Trophoblast cell (in vitro differentiated cells and primary cell): ENCODE results near the gene ATF7.

Experiments
- DNase-seq, 2 donors: peaks; one replicate each; pipeline ENCODE4 v3.0.0-alpha.2; 2016
- H2AFZ ChIP-seq: 2 replicates; pipeline ENCODE4 v1.6.1; 2013; ENCODE audit warnings: low read length, moderate library complexity, mild to moderate bottlenecking; ENCODE audit not compliant: insufficient read depth, poor library complexity
- H2AK5ac ChIP-seq: 2 replicates; pipeline ENCODE4 v1.6.1; 2013; ENCODE audit warnings: mild to moderate bottlenecking, low read length
- H2BK120ac ChIP-seq: 2 replicates; pipeline ENCODE4 v1.6.1; 2013; ENCODE audit warnings: low read length, mild to moderate bottlenecking, moderate library complexity; ENCODE audit not compliant: insufficient read depth, poor library complexity
- H2BK12ac ChIP-seq: 2 replicates; pipeline ENCODE4 v1.6.1; 2013; ENCODE audit warnings: mild to moderate bottlenecking, low read length, moderate library complexity
- H2BK5ac ChIP-seq: 2 replicates; pipeline ENCODE4 v1.6.1; 2013; ENCODE audit warnings: low read length, low read depth, moderate library complexity, mild to moderate bottlenecking; ENCODE audit not compliant: poor library complexity
- H3K14ac ChIP-seq: 2 replicates; pipeline ENCODE4 v1.6.1; 2013; ENCODE audit warnings: mild to moderate bottlenecking, low read length
- H3K18ac ChIP-seq: 2 replicates; pipeline ENCODE4 v1.6.1; 2013; ENCODE audit warnings: mild to moderate bottlenecking, low read length
- H3K23ac ChIP-seq: 2 replicates; pipeline ENCODE4 v1.6.1; 2013; ENCODE audit warnings: low read length
- H3K27ac ChIP-seq: 2 replicates; pipeline ENCODE4 v1.5.1; 2013; ENCODE audit warnings: low read depth, mild to moderate bottlenecking, inconsistent platforms, low read length, moderate library complexity
- H3K27me3 ChIP-seq: 2 replicates; pipeline ENCODE4 v1.6.1; 2013; ENCODE audit warnings: inconsistent platforms, mild to moderate bottlenecking, low read length, moderate library complexity; ENCODE audit not compliant: insufficient read depth
- H3K36me3 ChIP-seq, 2 experiments: 1 replicate in 1 of 2; 2 replicates in 1 of 2; pipeline ENCODE4 v1.6.1; 2013; ENCODE audit warnings: low read length in 2 of 2, mild to moderate bottlenecking in 2 of 2, moderate library complexity in 1 of 2; ENCODE audit not compliant: insufficient read depth in 2 of 2, control insufficient read depth in 1 of 2
- H3K4ac ChIP-seq: 2 replicates; pipeline ENCODE4 v1.6.1; 2013; ENCODE audit warnings: low read depth, mild to moderate bottlenecking, low read length, moderate library complexity
- H3K4me1 ChIP-seq, 2 experiments: 1 replicate in 1 of 2; 2 replicates in 1 of 2; pipeline ENCODE4 v1.6.1; 2013; ENCODE audit warnings: low read length in 2 of 2, mild to moderate bottlenecking in 2 of 2, moderate library complexity in 1 of 2; ENCODE audit not compliant: insufficient read depth in 2 of 2, control insufficient read depth in 1 of 2
- H3K4me2 ChIP-seq: 2 replicates; pipeline ENCODE4 v1.6.1; 2013; ENCODE audit warnings: inconsistent platforms, mild to moderate bottlenecking, low read length, moderate library complexity
- H3K4me3 ChIP-seq: 2 replicates; pipeline ENCODE4 v1.5.1; 2013; ENCODE audit warnings: mild to moderate bottlenecking, low read depth, low read length, inconsistent platforms
- H3K79me1 ChIP-seq: one replicate; pipeline ENCODE4 v1.6.1; 2013; ENCODE audit warnings: low read length
- H3K79me2 ChIP-seq: 2 replicates; pipeline ENCODE4 v1.6.1; 2013; ENCODE audit warnings: low read length, mild to moderate bottlenecking; ENCODE audit not compliant: control insufficient read depth, insufficient read depth, poor library complexity
- H3K9ac ChIP-seq: 2 replicates; pipeline ENCODE4 v1.6.1; 2013; ENCODE audit warnings: mild to moderate bottlenecking, low read length
- H3K9me3 ChIP-seq: 2 replicates; pipeline ENCODE4 v1.6.1; 2013; ENCODE audit warnings: low read depth, mild to moderate bottlenecking, control low read depth, inconsistent platforms, low read length; ENCODE audit not compliant: insufficient read depth
- H4K12ac ChIP-seq: 2 replicates; pipeline ENCODE4 v1.6.1; 2013; ENCODE audit warnings: low read depth, mild to moderate bottlenecking, low read length, moderate library complexity
- H4K8ac ChIP-seq: 2 replicates; pipeline ENCODE4 v1.6.1; 2013; ENCODE audit warnings: low read depth, mild to moderate bottlenecking, low read length, moderate library complexity
- H4K91ac ChIP-seq: one replicate; pipeline ENCODE4 v1.6.1; 2013; ENCODE audit warnings: low read depth, mild to moderate bottlenecking, low read length, moderate library complexity
- WGBS: extraction: QIAGEN DNeasy Blood & Tissue Kit; methylation state at CpG from one replicate; pipeline ENCODE4 v1.1.7; 2013; ENCODE audit warnings: missing lambda C conversion rate; ENCODE audit not compliant: insufficient read length, insufficient coverage; ENCODE audit errors: extremely low coverage; 5-methylcytosine and 5-hydroxymethylcytosine counted together

Gene ATF7

DNA sequence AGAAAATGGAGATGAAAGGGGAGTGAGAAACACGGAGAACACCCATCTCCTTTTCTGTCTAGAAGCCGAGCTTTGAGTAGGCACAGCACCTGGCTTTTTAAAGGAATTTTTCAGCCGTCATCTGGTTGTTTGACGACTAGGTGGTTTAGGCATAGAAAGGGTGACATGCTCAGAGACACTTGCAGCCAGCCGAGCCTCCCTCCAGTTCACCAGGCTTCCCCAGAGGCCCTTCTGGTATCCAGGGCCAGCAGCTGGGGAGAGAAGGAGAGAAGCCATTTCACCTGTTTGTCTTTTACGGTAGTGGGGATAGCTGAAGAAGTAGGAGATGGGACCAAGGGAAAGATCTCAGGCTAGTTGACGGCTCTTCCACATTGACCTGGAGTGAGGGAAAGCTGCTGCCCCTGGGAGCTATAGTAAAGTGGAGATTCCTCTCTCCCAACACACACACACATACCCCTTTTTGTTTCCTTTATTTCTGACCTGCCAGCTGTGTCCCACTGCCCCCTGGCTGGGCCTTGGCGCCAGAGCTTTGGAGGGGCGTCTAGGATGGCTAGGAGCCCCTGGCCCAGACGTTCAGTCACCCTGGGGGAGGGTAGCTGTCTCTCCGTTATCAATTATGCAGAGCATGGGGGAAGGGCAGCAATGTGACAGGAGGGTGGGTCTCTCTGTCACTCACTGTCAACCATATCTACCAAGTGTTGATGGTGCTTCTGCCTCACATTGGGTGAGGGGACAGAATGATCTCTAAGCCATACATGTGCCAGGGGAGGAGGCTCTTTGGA is 132.4 kb downstream of the ATF7 start:
- Histone ChIP-seq H3K4ac (peak overlapping the region; percentile 13), H2BK12ac (peak overlapping the region; percentile 12), H3K36me3 (no peaks in the 10 kb centered on the region), H2BK5ac (no peak overlapping the region), H4K91ac (peak overlapping the region; percentile 90), H3K9ac (no peak overlapping the region), H3K27me3 (no peaks in the 10 kb centered on the region), H3K79me2 (no peaks in the 10 kb centered on the region), H2AFZ (peak overlapping the region; percentile 97), H3K4me2 (peak overlapping the region; percentile 97), H3K14ac (peak overlapping the region; percentile 90), H4K8ac (peak overlapping the region; percentile 96), H3K79me1 (peaks cover 13% of the 10 kb centered on the region), H4K12ac (no peak overlapping the region), H3K23ac (no peak overlapping the region), H3K18ac (no peak overlapping the region), H3K9me3 (no peaks in the 10 kb centered on the region), H3K4me3 (no peak overlapping the region), H2AK5ac (peak overlapping the region; percentile 27), H2BK120ac (peak overlapping the region; percentile 77), H3K4me1 (peaks cover 14 to 27% of the 10 kb centered on the region in 2 experiments), H3K27ac (peak overlapping the region; percentile 84)
- no CpG with 5 or more reads among the region's 11 CpGs for WGBS
- DNase-seq: peak in 1 of 2 donors; percentile 35

GRCh38 chr12:53492830-53493609 is 133.2 kb downstream of the ATF7 start:
- H3K4me2 ChIP-seq: peak overlapping the region; percentile 97
- peak overlapping the region; percentile 97 for H2AFZ ChIP-seq
- no peaks in the 10 kb centered on the region for H3K79me2 ChIP-seq
- no peaks in the 10 kb centered on the region for H3K36me3 ChIP-seq
- H3K4me1 ChIP-seq: peaks cover 14 to 25% of the 10 kb centered on the region in 2 experiments
- WGBS: no CpG with 5 or more reads among the region's 52 CpGs
- peak overlapping the region; percentile 96 for H4K8ac ChIP-seq
- H2AK5ac ChIP-seq: peak overlapping the region; percentile 77
- H3K18ac ChIP-seq: peak overlapping the region; percentile 97
- peak overlapping the region; percentile 90 for H4K12ac ChIP-seq
- H2BK5ac ChIP-seq: peak overlapping the region; percentile 83
- H3K14ac ChIP-seq: peak overlapping the region; percentile 90
- H3K79me1 ChIP-seq: peaks cover 13% of the 10 kb centered on the region
- no peaks in the 10 kb centered on the region for H3K27me3 ChIP-seq
- H3K27ac ChIP-seq: peak overlapping the region; percentile 84
- DNase-seq: peak; percentile 91 to 96
- peak overlapping the region; percentile 77 for H2BK120ac ChIP-seq
- H3K4me3 ChIP-seq: peak overlapping the region; percentile 77
- peak overlapping the region; percentile 60 for H3K4ac ChIP-seq
- peak overlapping the region; percentile 90 for H4K91ac ChIP-seq
- no peaks in the 10 kb centered on the region for H3K9me3 ChIP-seq
- peak overlapping the region; percentile 86 for H3K9ac ChIP-seq
- H2BK12ac ChIP-seq: peak overlapping the region; percentile 12
- no peak overlapping the region for H3K23ac ChIP-seq

DNA sequence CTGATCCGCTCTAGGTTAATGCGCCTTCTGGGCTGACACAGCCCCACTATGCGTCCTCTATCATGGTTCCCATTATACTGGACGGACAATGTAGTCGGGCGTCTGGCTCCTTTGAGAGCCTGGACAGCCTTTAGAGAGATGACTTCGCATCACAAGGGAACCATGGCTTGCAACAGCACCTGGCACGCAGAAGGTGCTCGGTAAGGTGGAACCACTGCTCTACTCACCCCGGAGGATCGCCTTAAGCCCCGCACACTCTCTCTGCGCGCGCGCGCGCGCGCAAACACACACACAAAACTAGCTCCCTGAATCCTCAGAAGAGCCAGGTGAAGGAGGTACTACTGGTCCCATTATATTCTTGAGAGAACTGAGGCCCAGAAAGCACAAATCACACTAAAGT is 134.0 kb downstream of the ATF7 start:
- WGBS: no CpG with 5 or more reads among the region's 20 CpGs
- Histone ChIP-seq H3K27me3 (no peaks in the 10 kb centered on the region), H3K79me1 (peaks cover 13% of the 10 kb centered on the region)

GRCh38 chr12:53489242-53489864 is 136.8 kb downstream of the ATF7 start:
- no peak overlapping the region for H3K4ac ChIP-seq
- H2BK12ac ChIP-seq: no peak overlapping the region
- H3K4me2 ChIP-seq: no peak overlapping the region
- WGBS: no CpG with 5 or more reads among the region's 5 CpGs
- DNase-seq: peak in 1 of 2 donors; percentile 27
- H2AK5ac ChIP-seq: no peak overlapping the region
- H3K14ac ChIP-seq: no peak overlapping the region
- H3K27ac ChIP-seq: no peak overlapping the region
- H3K36me3 ChIP-seq: peaks cover 18 to 19% of the 10 kb centered on the region in 2 experiments
- no peak overlapping the region for H3K4me3 ChIP-seq
- peaks cover 14 to 22% of the 10 kb centered on the region in 2 experiments for H3K4me1 ChIP-seq
- H3K79me1 ChIP-seq: peaks cover 13% of the 10 kb centered on the region
- no peaks in the 10 kb centered on the region for H3K79me2 ChIP-seq
- no peak overlapping the region for H4K12ac ChIP-seq
- no peaks in the 10 kb centered on the region for H3K27me3 ChIP-seq
- H2BK5ac ChIP-seq: no peak overlapping the region
- no peak overlapping the region for H3K9ac ChIP-seq
- no peak overlapping the region for H4K8ac ChIP-seq
- H4K91ac ChIP-seq: no peak overlapping the region
- H2AFZ ChIP-seq: no peak overlapping the region
- no peak overlapping the region for H3K18ac ChIP-seq
- no peak overlapping the region for H3K23ac ChIP-seq
- H3K9me3 ChIP-seq: no peaks in the 10 kb centered on the region
- no peak overlapping the region for H2BK120ac ChIP-seq

More for the DNA sequence above, 134.0 kb downstream of the ATF7 start:
- no peaks in the 10 kb centered on the region for H3K79me2 ChIP-seq
- peak in 1 of 2 donors; percentile 45 for DNase-seq
- peaks cover 14 to 25% of the 10 kb centered on the region in 2 experiments for H3K4me1 ChIP-seq
- H2AK5ac ChIP-seq: no peak overlapping the region
- H3K18ac ChIP-seq: no peak overlapping the region
- H2BK5ac ChIP-seq: no peak overlapping the region
- peak overlapping the region; percentile 15 for H3K27ac ChIP-seq
- H3K4ac ChIP-seq: peak overlapping the region; percentile 33
- no peaks in the 10 kb centered on the region for H3K9me3 ChIP-seq
- H3K14ac ChIP-seq: peak overlapping the region; percentile 45
- H3K4me2 ChIP-seq: peak overlapping the region; percentile 55
- peaks cover 0 to 2% of the 10 kb centered on the region in 2 experiments for H3K36me3 ChIP-seq
- H3K23ac ChIP-seq: no peak overlapping the region
- H2BK120ac ChIP-seq: peak overlapping the region; percentile 52
- H2BK12ac ChIP-seq: peak overlapping the region; percentile 72
- peak overlapping the region; percentile 64 for H4K91ac ChIP-seq
- no peak overlapping the region for H3K4me3 ChIP-seq
- peak overlapping the region; percentile 63 for H2AFZ ChIP-seq
- H3K9ac ChIP-seq: no peak overlapping the region
- H4K12ac ChIP-seq: peak overlapping the region; percentile 35
- H4K8ac ChIP-seq: peak overlapping the region; percentile 63
